SH-SY5Y (cell line): ENCODE data around the gene GBGT1.

Experiments used
- GATA2 ChIP-seq: IDR thresholded peaks from 2 replicates; pipeline ENCODE4 v1.6.1; 2011; ENCODE audit warnings: mild to moderate bottlenecking, low read depth, low read length
- GATA3 ChIP-seq: IDR thresholded peaks from 2 replicates; pipeline ENCODE4 v1.6.1; 2011; ENCODE audit warnings: low read depth, mild to moderate bottlenecking, low read length, moderate library complexity

GRCh38 chr9:133139246-133140173 is 24.2 kb downstream of the GBGT1 start:
- no peak for TF ChIP-seq GATA3
- peak; percentile 50; the same call in 1 of the 2 replicates for TF ChIP-seq GATA2
